NCI-H146 (cell line): Measurements from ENCODE around the gene AUP1.

Experiments used
- DNase-seq: peaks from one replicate; lab custom pipeline; 2025; lab: John Stamatoyannopoulos, UW

AUP1 gene

DNA sequence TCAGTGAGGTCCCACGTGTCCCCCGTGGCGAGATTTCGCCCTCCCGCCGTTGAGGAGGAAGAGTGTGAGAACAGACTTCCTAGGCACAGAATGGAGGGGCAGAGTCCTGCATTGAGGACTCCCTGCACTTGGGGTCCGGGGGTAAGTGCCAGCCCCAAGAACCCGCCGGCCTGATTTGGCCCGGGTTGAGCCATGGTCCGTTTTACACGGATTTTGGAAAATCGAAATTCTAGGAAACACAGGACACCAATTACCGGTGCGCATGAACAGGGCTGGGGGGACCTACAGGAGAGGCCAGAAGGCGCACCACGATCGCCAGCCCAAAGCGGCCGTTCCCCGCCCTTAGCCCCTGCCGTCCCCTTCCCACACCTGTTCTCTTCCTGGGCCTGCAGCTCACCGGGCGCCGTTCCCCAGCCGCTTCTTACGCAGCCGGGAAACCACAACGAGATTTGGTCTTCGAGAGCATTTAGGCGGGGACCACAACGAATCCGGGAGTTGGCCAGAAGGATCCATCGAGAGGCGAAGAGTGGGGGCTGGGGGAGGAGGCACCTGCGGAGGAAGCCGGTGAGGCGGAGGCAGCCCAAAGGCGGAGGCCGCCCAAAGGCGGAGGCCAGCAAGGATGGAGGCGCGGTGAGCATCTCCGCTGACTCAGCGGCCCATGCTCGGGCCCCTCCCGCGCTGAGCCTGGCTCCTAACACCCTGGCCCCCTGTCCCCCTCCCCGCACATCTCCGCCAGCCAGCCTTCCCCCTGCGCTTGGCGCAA, 15.7 kb downstream of the AUP1 start:
- peak; percentile 78 for DNase-seq

DNA sequence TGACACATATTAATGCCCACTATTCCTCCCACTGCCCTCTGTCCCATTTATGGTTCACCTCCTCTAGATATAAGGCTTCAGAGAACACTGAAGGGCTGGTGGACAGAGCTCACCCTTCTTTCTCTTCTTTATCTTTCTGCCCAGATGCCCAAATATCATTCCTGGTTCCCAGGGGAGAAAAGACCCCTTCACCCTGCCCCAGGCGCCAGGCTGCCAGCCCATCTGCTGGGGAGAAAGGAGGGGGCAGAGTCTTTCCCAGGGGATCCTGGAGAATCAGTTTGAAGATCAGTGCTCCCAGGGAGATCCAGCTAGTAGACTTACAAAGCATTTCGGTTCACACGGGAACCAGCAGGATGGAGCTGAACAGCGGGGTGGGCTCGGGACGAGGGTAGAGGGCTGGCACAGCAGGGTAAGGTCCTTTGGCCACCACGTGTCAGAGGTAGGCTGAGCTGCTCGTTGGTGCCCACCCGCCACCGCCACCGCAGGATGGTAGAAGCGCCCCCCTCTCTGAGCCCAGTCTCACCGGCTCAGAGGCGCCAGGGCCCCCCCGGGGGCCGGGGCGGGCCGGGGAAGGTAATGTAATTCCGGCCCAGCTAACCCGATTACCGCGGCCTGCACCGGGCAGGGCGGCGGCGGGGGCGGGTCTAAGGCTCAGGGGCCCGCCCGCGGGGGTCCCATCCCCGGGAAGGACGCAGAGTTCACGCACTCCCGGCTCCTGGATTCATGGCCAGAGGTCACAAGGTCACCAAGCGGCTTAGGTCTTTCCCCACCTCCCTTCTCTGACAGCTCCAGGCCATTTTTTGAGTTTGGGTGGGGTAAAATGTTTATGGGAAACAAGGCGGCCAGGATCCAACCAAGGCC, 16.5 kb downstream of the AUP1 start:
- DNase-seq = peak; percentile 31

DNA sequence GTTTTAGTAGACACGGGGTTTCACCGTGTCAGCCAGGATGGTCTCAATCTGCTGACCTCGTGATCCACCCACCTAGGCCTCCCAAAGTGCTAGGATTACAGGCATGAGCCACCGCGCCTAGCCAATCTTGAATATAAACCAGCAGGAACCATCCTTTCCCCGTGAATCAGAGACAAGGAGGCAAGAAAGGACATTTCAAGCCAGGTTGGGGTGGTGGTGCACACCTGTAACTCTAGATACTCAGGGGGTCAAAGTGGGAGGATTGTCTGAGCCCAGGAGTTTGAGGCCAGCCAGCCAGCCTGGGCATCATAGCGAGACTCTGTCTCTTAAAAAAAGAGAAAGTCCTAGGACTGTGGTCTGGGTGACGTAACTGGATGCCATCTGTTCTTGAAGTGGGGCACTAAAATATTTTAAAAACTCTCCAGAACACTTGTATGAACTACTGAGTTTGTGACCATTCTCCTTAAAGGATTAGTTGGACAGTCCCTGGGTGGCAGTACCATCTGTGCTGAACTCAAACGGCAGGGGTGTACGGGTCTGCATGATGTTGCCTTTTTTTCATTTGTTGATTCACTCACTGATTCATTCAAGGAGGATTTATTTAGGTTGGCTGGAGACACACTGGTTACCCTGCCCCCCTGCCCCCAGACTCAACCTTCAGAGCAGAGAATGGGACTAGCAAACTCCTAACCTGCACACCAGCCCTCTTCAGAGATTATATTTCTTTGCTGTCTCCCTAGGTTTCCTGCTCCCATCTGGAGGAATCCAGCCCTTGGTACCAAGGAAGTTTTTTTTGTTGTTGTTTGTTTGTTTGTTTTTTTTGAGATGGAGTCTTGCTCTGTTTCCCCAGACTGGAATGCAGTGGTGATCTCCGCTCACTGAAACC, 18.2 kb downstream of the AUP1 start:
- DNase-seq = no peak

DNA sequence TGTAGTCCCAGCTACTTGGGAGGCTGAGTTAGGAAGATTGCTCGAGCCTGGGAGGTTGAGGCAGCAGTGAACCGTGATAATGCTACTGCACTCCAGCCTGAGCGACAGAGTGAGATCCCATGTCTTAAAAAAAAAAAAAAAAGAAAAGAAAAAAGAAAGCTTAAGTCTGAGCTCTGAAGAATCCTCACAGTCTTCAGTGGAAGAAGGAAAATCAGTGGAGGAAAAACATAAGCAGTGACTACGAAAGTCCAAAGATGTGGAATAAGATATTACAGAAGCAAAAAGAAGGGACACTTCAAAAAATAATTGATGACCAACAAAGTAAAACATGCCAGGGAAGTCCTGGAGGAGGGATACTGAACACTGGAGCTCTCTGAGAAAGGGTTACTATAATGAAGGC, 19.2 kb downstream of the AUP1 start:
- DNase-seq = no peak

DNA sequence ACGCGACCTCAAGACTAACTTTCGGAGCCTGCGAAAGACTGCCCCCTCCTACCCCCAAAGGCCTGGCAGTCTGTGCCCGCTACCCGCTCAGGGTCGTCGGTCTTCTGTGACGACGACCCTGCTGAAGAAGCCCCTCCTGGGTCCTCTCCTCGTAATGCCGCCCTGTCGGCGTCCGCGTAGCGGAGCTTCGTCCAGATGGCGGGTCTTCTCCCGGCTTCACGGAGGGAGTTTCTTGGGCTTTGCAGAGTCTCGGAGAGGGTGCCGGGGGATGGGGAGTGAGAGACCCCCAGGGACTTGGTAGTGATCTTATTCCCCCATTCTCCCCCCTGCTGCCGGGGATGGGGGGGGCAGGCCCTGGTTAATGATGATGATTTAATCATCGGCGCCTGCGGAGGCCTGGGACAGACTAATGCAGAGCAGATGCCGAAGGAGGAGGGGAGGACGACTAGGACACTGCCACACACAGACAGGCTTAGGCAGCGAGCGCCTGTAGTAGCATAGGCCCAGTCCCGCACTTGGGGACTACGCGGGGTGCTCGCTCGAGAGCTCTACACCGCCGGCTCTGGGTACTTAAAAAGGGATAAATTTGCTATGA, 21.5 kb downstream of the AUP1 start:
- DNase-seq = peak; percentile 83

DNA sequence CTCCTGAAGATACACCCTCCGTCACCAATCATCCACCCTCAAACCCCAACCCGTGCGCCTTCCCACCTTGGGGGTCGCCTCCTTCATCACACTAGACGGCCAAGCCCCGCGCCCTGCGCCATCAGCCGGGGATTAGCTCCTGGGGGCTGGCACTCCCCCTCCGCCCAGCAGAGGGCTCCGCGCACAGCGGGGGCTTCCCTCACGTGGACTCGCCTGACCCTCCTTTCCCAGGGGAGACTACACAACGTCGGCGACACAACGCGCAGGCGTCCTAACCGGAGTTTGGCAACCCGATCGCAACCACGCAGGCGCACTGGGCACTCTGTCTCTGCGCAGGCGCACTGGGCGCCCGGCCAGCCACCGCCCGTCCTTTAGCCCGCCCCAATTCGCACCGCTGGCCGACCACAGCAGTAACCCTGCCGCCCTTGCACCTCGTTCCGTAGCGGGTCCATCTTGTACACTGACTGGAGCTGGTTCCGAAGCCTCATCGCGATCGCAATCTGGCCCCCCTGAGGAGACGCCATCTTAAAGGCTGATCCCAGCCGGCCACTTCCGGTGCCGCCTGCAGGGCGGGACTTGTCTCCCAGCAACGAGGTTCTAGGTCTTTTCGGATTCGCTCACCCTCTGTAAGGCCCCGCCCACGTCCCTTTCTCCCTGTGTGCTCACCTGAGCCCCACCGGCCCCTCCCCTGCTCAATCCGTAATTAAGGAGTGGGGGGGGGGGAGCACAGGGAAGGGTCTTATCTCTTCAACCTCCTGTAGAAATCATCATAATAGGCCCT, 22.2 kb downstream of the AUP1 start, which contains the start of gene PCGF1:
Gene PCGF1 (minus strand): TSS at position 551 of the 781 bp plus-strand sequence. CDS start 27 bp downstream, at position 524.
- peak; percentile 100 for DNase-seq

DNA sequence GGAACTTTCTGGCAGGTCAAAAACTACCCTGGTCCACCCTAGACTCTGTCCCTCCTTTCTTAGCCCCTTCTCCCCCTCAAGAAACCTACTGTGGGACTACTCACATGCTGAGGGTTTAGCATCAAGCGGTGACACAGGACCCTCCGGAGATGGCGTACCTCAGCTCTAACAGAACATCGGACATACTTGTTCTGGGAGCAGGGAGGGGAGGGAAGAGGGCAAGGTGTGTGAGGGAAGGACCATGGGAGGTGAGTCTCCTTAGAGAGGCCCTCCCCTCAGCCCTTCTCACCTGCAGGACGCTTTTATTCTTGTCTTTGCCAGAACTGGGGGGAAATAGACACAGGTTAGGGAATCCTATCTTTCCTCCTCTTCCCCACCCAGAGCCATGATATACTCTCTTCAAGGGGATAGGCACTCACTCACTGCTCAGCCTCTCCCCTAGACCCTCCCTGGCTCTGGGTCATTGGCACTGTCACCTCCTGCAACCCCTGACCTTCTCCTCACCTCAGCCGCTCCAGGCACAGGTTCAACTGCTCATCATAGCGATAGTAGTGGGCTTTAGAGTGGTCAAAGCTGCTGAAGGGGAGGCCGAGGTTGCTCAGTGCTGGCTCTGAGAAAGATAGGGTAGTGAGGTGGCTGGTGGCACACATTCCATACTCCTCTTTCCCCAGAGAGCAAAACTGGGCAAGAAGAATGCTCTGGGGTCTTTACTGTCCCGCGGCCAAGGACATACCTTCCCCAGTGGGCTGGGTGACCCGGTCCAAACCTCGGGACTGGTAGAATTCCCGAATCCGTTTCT, 23.9 kb downstream of the AUP1 start:
- DNase-seq = no peak

DNA sequence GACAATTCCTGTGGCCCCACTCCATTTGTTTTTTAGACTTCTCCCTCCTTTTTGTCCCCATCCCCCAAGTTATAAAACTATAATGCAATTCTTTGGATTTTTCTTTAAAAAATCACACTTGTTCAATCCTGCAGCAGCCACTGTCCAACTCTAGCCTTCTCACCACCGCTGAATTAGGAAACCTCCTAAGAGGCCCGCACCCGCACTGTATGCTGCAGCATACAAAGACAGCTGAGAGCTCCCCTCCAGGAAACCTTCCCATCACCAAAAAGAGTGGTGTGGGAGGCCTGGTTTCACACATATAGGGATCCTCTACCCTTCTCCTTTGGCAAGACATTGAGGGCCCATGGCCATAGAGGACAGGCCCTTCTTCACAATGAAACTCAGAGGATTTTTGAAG, 24.9 kb downstream of the AUP1 start:
- DNase-seq = no peak

DNA sequence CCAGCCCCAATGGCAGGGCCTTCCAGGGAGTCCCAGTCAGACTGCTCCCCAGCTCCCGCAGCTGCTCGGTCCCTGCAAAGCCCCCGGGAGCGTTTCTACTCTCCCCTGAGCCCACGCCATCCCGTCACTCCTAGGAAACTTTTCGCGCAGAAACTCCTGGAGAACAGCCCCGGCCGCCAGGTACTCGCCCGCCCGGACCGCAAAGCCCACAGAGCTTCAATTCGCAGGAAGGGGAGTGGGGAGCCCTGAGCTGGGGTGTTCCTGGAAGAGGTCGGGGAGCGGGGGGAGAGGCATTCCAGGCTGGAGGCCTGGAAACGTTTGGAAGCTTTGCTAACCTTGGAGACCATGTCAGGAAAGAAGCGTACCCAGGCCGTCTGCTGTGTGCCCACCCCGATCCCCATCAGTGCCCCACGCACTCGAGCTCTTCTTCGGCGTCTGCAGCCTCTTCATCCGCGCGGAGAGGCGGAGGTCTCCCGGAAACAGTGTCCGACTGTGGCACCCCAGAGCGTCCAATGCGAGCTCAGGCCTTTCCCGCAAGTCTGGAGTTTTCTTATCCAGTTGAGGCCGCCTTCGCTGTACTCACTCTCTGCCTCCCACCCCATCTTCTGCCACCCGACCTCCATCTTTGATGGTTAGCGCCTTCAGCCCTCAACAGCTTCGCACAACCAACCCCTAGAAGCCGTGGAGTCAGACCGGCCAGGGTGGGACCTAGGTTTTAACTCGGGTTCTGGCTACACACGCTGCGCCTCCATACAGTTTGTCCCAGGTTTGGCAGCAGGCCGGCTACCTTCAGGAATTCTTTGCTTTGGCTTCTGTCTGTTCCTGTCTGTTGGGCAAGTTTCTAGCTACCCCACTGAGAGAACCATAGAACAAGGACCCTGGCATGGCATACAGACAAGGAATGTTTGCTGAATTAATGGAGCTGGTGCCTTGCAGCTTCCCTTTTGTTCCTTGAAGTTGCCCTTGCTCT, 25.7 kb downstream of the AUP1 start:
- peak; percentile 41 for DNase-seq

DNA sequence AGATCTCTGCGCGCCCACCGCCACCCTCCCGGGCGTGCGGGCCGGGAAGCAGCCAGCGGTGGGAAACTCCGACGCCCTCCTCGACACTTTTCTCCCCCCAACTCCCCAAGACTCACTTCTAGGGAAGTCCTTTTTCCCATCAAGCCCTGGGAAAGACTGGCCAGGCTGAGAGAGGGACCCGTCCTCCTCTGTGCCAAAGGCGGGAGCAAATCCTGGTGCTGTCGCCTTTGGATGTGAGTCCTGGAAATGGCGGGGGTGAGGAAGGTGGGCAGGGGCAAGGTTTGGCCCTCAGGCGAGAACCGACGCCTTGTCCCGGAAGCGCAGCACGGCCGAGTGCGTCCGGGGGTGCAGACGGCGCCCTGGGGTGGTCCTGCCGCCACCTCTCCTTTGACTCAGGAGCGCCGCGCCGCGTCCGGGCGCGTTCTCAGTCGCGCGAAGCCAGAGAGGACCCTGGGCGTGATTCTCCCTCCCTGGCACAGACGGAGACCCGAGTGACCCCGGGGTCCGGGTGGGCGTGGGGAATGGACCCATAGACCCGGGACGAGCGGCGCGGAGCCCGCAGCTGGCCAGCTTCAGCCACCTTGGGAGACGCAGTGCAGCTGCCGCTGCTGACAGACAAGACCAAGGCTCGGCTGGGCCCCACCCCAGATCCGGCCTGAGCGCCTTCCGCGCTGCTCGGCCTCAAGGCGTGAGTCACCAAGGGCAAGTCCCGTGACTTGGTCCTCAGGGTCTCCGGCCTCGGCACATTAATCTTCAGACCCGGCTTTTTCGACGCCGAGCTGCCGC, 26.6 kb downstream of the AUP1 start:
- peak; percentile 58 for DNase-seq

DNA sequence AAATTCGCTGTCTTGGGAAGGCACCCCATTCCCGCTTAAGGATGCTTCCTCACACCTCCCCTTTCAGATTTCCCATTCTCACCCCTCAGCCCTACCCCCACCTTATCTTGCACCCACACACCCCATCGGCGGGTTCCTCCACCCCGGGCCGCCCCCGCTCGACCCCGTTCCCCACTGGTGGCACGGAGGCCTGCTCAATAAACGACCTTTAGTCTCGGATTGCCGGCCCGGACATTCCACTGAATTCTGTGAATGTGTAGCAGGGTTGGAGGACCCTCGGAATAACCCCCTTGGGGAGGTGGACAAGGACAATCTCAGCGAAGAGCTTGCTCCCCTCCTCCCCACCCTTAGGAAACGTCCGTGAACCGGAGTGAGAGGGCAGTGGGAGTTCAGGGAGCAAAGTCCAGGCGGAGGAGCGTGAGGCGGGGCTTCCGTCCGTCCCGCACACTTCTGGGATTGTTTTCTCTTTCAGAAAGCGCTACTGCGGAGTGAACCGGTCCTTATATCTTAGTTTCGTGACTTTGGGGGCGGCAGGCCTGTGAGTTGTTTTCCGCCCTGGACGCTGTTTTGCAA, 27.3 kb downstream of the AUP1 start:
- DNase-seq = peak; percentile 27

DNA sequence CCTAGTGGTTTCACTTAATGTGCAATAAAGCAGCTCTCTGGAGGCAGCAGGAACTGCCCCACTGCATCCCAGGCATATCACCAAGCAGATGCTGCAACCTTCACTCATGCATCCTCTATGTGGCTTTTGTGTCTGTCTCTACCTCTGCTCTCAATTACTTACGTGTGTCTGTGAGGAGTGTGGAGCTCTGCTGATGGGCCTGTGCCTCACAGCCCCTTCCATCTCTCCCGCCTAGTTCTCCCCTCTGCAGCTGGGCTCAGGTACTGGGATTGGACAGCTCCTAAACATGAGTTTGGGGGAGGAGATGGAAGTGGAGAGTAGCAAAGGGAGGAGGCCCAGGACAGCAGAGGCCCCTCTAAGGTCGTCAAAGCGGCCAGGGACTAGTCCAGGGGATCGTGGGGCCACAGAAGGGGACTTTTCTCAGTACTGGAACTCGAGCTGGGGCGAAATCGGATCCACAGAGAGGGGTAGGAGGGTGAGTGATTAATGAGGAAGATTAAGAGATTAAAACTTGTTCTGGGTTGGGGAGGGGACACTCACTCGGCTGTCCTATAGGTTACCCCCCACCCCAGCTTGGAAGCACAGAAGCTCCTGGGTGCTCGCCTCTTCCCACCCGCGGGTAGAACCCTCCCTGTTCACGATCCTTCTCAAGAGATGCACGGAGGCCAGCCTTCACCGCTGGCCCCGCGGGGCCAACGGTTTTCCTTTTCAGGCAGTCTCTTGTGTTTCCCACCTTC, 28.0 kb downstream of the AUP1 start:
- DNase-seq = no peak

DNA sequence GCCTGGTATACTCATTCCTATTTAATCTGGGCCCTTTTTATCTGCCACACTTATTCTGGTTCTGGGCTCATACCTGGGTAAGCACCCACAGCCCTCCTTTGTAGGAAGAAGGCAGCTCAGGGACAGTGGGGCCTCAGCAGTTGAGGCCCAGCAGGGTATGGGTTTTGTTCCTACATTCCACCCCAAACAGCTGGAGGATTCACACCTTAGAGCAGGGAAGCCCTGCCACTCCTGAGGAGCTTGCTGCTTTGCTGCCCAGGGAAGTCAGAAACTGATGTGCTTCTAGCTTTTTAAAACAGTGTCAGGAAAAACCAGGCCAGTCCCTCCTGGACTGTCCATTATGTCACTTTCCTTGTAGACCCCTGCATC, 28.9 kb downstream of the AUP1 start:
- no peak for DNase-seq

DNA sequence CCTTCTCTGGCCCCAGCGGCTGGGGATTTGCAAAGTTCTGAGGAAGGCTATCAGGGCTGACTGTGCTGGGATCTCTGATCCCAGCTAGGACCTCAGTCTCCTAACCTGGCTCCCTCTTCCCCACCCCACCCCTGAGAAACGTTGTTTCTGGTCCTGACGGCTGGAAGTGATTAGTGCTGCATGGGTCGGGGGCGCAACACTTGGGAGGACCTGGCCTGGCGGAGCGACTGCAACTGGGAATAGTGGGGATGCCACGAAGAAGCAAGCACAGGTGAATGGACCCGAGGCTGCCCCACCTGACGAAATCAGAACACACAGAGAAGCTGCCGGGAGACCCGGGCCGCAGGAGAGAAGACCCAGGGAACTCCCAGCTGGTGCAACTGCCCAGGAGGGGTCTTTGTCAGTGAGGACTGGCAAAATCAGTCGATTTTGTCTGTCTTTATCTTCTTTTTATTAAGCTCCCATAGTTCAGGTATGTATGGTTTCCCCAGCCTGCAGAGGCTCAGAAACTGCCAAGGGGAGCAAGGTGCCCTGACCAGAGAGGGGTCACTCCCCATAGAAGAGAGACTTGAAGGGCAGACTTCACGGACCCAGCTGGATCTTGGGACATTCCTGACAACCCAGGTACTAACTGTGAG, 29.4 kb downstream of the AUP1 start:
- DNase-seq = no peak

DNA sequence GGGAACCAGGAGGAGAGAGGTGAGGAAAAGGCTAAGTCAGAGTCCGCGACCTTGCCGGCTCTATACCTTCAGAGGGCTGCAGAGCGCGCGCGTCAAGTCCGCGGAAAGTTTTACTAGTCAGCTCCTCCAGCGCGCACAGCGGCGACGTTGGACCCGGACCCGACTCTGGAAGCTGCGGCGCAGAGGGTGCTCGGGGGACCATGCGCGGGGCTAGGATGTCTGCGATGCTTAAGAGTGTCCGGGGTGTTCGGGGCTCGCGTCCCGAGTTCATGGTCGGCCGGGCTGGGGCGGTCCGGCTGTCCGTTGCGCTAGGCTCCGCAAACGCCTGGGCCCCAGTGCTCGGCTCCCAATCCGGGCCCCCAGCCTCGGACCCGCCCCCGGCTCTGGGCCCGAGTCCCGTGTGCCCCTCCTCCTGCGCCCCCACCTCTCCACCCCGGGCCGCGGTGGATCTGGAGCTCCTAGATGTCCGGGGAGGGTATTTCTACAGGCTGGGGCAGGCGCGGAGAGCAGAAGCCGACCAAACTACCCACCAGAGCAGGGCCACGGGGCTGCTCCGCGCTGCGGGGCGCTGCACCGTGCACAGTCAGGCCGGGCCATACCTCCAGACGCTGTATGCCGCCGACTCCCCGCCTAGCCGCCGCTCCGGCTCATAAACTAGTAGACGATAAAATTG, 30.1 kb downstream of the AUP1 start, which contains the start of gene LBX2:
Gene LBX2 (minus strand): TSS at position 337 of the 673 bp plus-strand sequence. CDS start 66 bp downstream, at position 271.
- no peak for DNase-seq
